PC-3 (cell line): ENCODE data around the gene IRS2. TPM values are rescaled to one million over a fixed set of nuclear protein-coding genes. Genes with fewer than 3 reads are reported as not detected.

Source experiments
- ATAC-seq: fragments of 200-7000 bp; cut with Tn5 transposase; 2 replicates; pipeline ENCODE4 v1.9.1; 2020; ENCODE audit warnings: mild to moderate bottlenecking, moderate library complexity
- BruUV-seq: library from RNA; stranded (reverse); fragments of 400-500 nt; replicated peaks from 2 replicates; lab custom pipeline; 2021; lab: Mats Ljungman, UMichigan
- CTCF ChIA-PET: fragments of 300-600 bp; sonication (Branson Sonifier 250); formaldehyde crosslinking; loops from one replicate; lab custom pipeline; 2022; ENCODE audit warnings: antibody characterized with exemption; lab: Charles Lee
- POLR2A ChIA-PET: fragments of 300-600 bp; sonication (Branson Sonifier 250); formaldehyde crosslinking; loops from one replicate; lab custom pipeline; 2022; ENCODE audit warnings: antibody characterized with exemption; ENCODE audit not compliant: unreplicated experiment; lab: Charles Lee
- DNase-seq: peaks from one replicate; pipeline ENCODE4 v3.0.0-alpha.2; 2015
- H2AFZ ChIP-seq: fragments of 300-600 bp; sonication (generic); 2 replicates; pipeline ENCODE4 v1.6.0; 2016; ENCODE audit warnings: antibody characterized with exemption, low read length
- H3F3A ChIP-seq: fragments of 300-600 bp; sonication (generic); one replicate; pipeline ENCODE4 v1.6.0; 2017; ENCODE audit warnings: antibody characterized with exemption, low read length, control low read depth, mild to moderate bottlenecking; ENCODE audit not compliant: unreplicated experiment
- H3K27ac ChIP-seq: fragments of 300-600 bp; sonication (generic); 2 replicates; pipeline ENCODE4 v1.5.1; 2016; ENCODE audit warnings: mild to moderate bottlenecking, low read length
- H3K27me3 ChIP-seq: fragments of 300-600 bp; sonication (generic); 2 replicates; pipeline ENCODE4 v1.6.1; 2016; ENCODE audit warnings: low read length, mixed read lengths
- H3K36me3 ChIP-seq: fragments of 300-600 bp; sonication (generic); 2 replicates; pipeline ENCODE4 v1.6.1; 2016; ENCODE audit warnings: low read depth, mixed run types, low read length, mixed read lengths
- H3K4me1 ChIP-seq: fragments of 300-600 bp; sonication (generic); 2 replicates; pipeline ENCODE4 v1.5.1; 2016; ENCODE audit warnings: low read length; ENCODE audit not compliant: insufficient read depth
- H3K4me2 ChIP-seq: fragments of 300-600 bp; sonication (generic); 2 replicates; pipeline ENCODE4 v1.6.0; 2016; ENCODE audit warnings: low read length
- H3K4me3 ChIP-seq: fragments of 300-600 bp; sonication (generic); 2 replicates; pipeline ENCODE4 v1.5.1; 2016; ENCODE audit warnings: mild to moderate bottlenecking, low read length, mixed read lengths
- H3K79me2 ChIP-seq: fragments of 300-600 bp; sonication (generic); 2 replicates; pipeline ENCODE4 v1.6.1; 2017; ENCODE audit warnings: low read length, mixed read lengths
- H3K9ac ChIP-seq: fragments of 300-600 bp; sonication (generic); 2 replicates; pipeline ENCODE4 v1.6.0; 2016; ENCODE audit warnings: mild to moderate bottlenecking, low read length
- H3K9me2 ChIP-seq: fragments of 300-600 bp; sonication (generic); replicated peaks from 2 replicates; pipeline ENCODE4 v1.6.1; 2016; ENCODE audit warnings: mixed run types, low read length, mixed read lengths
- H3K9me3 ChIP-seq: fragments of 300-600 bp; sonication (generic); 2 replicates; pipeline ENCODE4 v1.6.1; 2016; ENCODE audit warnings: low read length, mixed read lengths
- H4K20me1 ChIP-seq: fragments of 300-600 bp; sonication (generic); 2 replicates; pipeline ENCODE4 v1.6.1; 2016; ENCODE audit warnings: low read length, mixed read lengths
- CTCF ChIP-seq: fragments of 300-600 bp; sonication (generic); conservative IDR thresholded peaks from 2 replicates; pipeline ENCODE4 v1.5.1; 2017; ENCODE audit warnings: antibody characterized with exemption, low read depth, mild to moderate bottlenecking, low read length
- EZH2 ChIP-seq: fragments of 300-600 bp; sonication (generic); IDR thresholded peaks from one replicate; pipeline ENCODE4 v1.6.1; 2017; ENCODE audit warnings: antibody characterized with exemption, mild to moderate bottlenecking, low read length; ENCODE audit not compliant: unreplicated experiment
- EZH2phosphoT487 ChIP-seq: fragments of 300-600 bp; sonication (generic); IDR thresholded peaks from 2 replicates; pipeline ENCODE4 v1.6.1; 2018; ENCODE audit warnings: mild to moderate bottlenecking, antibody characterized with exemption, low read length, borderline replicate concordance
- intact Hi-C: fragments of 100-400 bp; cut with micrococcal nuclease; formaldehyde crosslinking; loops from 2 replicates; pipeline ENCODE4 v1.9.0; 2023
- total RNA-seq: library from RNA; depleted of rRNA; stranded (reverse); fragments of >200 nt; gene quantifications from 2 replicates; pipeline ENCODE4 v1.2.3, GENCODE V29; 2014

IRS2 gene
- total RNA-seq, 1 experiment from 2014 or later, result 5.6 TPM

DNA sequence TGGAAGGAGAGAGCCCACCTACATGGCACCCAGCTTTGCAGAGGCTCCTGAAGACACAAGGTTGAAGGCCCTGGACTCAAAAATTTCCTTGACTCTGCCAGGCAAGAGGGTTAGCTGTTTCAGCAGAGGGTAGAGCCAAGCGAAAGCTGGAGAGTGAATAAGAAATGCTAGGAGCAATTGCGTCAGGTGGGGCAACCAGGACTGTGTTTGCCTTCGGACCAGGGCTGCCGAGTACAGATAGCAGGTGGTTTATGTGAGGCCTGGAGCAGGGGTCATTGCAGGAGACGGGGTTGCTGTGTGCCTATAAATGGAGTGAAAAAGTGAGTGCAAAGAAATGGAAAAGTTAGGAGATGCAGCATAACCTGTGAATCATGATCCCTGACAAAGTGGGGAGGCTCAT, 59.1 kb downstream of the IRS2 start:
- Histone ChIP-seq H3K27ac (no peak overlapping the region), H3K9ac (no peak overlapping the region), H3K79me2 (no peaks in the 10 kb centered on the region), H3F3A (no peaks in the 10 kb centered on the region), H3K9me3 (no peaks in the 10 kb centered on the region), H3K9me2 (no peaks in the 10 kb centered on the region), H3K4me1 (no peaks in the 10 kb centered on the region), H4K20me1 (no peaks in the 10 kb centered on the region), H3K4me3 (no peak overlapping the region), H2AFZ (no peak overlapping the region), H3K27me3 (no peaks in the 10 kb centered on the region), H3K36me3 (no peaks in the 10 kb centered on the region), H3K4me2 (no peak overlapping the region)
- ATAC-seq (no peak), DNase-seq (no peak)
- ChIA-PET CTCF (no interaction called here), POLR2A (no interaction called here)
- intact Hi-C loops, result no loop called here
- BruUV-seq, result no TSS peak
- TF ChIP-seq EZH2phosphoT487 (no peak), CTCF (no peak), EZH2 (no peak)

GRCh38 chr13:109725995-109726637, 60.3 kb downstream of the IRS2 start:
- H3K27me3 ChIP-seq, result no peaks in the 10 kb centered on the region
- no TSS peak for BruUV-seq
- no peak overlapping the region for H3K27ac ChIP-seq
- CTCF ChIA-PET, result no interaction called here
- no peaks in the 10 kb centered on the region for H3K9me3 ChIP-seq
- no peak for DNase-seq
- H3K4me1 ChIP-seq, result no peaks in the 10 kb centered on the region
- no peak for TF ChIP-seq EZH2
- TF ChIP-seq EZH2phosphoT487, result no peak
- no peak for TF ChIP-seq CTCF
- H3K79me2 ChIP-seq, result no peaks in the 10 kb centered on the region
- H3K9ac ChIP-seq, result no peak overlapping the region
- no peak overlapping the region for H3K4me2 ChIP-seq
- intact Hi-C loops, result no loop called here
- no peaks in the 10 kb centered on the region for H3K9me2 ChIP-seq
- no peaks in the 10 kb centered on the region for H3F3A ChIP-seq
- H4K20me1 ChIP-seq, result no peaks in the 10 kb centered on the region
- no peaks in the 10 kb centered on the region for H3K36me3 ChIP-seq
- H3K4me3 ChIP-seq, result no peak overlapping the region
- no peak for ATAC-seq
- H2AFZ ChIP-seq, result no peak overlapping the region
- POLR2A ChIA-PET, result no interaction called here

- no peaks in the 10 kb centered on the region for H3K36me3 ChIP-seq
- ATAC-seq, result no peak
- no peak overlapping the region for H3K4me2 ChIP-seq
- H3F3A ChIP-seq, result no peaks in the 10 kb centered on the region
- intact Hi-C loops, result no loop called here
- no peak for DNase-seq
- TF ChIP-seq CTCF, result no peak
- no peak for TF ChIP-seq EZH2
- no peak for TF ChIP-seq EZH2phosphoT487
- no peaks in the 10 kb centered on the region for H3K9me3 ChIP-seq
- no TSS peak for BruUV-seq
- no peak overlapping the region for H3K27ac ChIP-seq
- H3K27me3 ChIP-seq, result no peaks in the 10 kb centered on the region
- H3K4me3 ChIP-seq, result no peak overlapping the region
- H2AFZ ChIP-seq, result no peak overlapping the region
- no peak overlapping the region for H3K9ac ChIP-seq
- no peaks in the 10 kb centered on the region for H4K20me1 ChIP-seq
- H3K4me1 ChIP-seq, result no peaks in the 10 kb centered on the region
- no peaks in the 10 kb centered on the region for H3K9me2 ChIP-seq
- POLR2A ChIA-PET, result no interaction called here
- CTCF ChIA-PET, result no interaction called here
- H3K79me2 ChIP-seq, result no peaks in the 10 kb centered on the region
Observed at GRCh38 chr13:109725297-109725696, 61.1 kb downstream of the IRS2 start.
